DND-41 (cell line): ENCODE results near the gene PPP2R3C.

Experiments used
- CTCF ChIP-seq: IDR thresholded peaks from 2 replicates; pipeline ENCODE4 v1.5.1; 2012; ENCODE audit warnings: borderline replicate concordance, low read length, moderate library complexity, mild to moderate bottlenecking; ENCODE audit not compliant: poor library complexity, severe bottlenecking; ENCODE audit errors: extremely low read depth
- EZH2 ChIP-seq: IDR thresholded peaks from 3 replicates; pipeline ENCODE4 v1.6.1; 2012; ENCODE audit warnings: borderline replicate concordance, low read depth, mild to moderate bottlenecking, moderate library complexity, low read length, inconsistent platforms; ENCODE audit not compliant: severe bottlenecking

DNA sequence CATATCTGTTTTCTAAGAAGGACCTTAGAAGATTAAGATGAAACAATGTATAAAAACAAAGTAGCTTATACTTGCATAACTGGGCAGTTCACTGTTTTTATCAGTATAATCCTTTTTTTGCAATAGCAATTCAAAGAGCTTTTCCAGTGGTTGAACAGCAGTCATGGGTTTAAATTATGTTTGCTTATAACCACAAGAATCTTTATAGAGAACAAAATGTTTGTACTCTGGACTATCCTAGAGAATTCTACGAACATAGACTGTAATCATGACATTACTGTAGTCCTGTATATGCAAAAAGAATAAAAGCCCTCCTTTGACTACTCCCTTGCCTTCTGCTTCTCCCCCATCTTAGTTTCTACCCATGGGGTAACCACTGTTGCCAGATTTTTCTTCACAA, 70.0 kb downstream of the PPP2R3C start:
- TF ChIP-seq CTCF = no peak
- no peak for TF ChIP-seq EZH2
